HG03565 (cell line): ENCODE data around the gene CTSH.
"Not testable (repeated sequence)": the region's sequence is repeated elsewhere in the genome, so short reads cannot be mapped to it uniquely, and the experiment has no call there.

Source experiments
- ATAC-seq: cut with Tn5 transposase; IDR thresholded peaks from one replicate; pipeline ENCODE4 v1.9.1; 2021; ENCODE audit warnings: mild to moderate bottlenecking, moderate library complexity; ENCODE audit not compliant: unreplicated experiment

CTSH gene

GRCh38 chr15:78898540-78898939 lies 46.3 kb downstream of the CTSH start:
- no peak for ATAC-seq

DNA sequence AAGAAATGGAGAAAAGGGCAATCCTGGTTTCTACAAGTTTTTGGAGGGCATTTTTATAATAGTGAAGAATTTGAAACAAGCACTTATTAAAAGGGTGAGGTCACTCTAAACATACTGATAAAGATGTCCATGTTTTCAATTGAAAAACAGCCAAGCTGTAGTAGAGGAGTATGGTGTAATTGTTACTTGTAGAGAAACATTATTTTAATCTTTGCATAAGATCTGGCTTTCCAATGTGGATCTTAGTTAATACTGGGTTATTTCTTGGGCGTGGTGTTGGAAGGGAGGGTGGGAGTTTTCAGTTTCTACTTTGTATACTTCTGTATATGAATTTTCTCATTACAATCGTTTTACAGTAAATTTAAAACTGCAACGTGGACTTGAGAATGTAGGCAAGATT lies 49.4 kb downstream of the CTSH start:
- no peak for ATAC-seq

- ATAC-seq = no peak
Observed at GRCh38 chr15:78893538-78893937, 51.3 kb downstream of the CTSH start.

- ATAC-seq = no peak
Observed at GRCh38 chr15:78889000-78889399, 55.8 kb downstream of the CTSH start.

GRCh38 chr15:78881681-78882080 lies 63.2 kb downstream of the CTSH start:
- no peak for ATAC-seq

- no peak for ATAC-seq
Observed at GRCh38 chr15:78880813-78881212, 64.0 kb downstream of the CTSH start.

DNA sequence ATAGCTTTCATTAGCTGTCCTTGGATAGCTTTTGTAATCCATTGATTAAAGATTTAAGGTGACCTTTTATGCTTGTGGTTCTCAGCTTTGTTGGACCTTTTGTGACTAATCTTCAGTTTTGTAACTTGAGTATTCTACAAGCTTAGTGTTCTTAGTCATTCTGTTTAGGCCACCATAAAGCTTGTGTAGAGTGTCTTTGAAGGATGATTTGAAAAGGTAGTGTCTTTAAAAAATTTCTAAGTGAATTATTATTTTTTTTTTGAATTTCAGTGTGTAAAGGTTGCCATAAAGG lies 64.7 kb downstream of the CTSH start:
- ATAC-seq = no peak

GRCh38 chr15:78879517-78880241 lies 65.2 kb downstream of the CTSH start:
- ATAC-seq = no peak

GRCh38 chr15:78878356-78878755 lies 66.5 kb downstream of the CTSH start:
- ATAC-seq = no peak

DNA sequence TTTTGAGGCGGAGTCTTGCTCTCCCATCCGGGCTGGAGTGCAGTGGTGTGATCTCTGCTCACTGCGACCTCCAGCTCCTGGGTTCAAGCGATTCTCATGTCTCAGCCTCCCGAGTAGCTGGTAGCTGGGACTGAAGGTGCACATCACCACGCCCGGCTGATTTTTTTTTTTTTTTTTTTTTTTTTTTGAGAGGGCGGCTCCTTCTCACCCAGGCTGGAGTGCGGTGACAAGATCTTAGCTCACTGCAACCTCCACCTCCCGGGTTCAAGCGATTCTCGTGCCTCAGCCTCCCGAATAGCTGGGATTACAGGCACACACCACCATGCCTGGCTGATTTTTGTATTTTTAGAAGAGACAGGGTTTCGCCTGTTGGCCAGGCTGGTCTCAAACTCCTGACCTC lies 67.9 kb downstream of the CTSH start:
- not testable (repeated sequence) for ATAC-seq

DNA sequence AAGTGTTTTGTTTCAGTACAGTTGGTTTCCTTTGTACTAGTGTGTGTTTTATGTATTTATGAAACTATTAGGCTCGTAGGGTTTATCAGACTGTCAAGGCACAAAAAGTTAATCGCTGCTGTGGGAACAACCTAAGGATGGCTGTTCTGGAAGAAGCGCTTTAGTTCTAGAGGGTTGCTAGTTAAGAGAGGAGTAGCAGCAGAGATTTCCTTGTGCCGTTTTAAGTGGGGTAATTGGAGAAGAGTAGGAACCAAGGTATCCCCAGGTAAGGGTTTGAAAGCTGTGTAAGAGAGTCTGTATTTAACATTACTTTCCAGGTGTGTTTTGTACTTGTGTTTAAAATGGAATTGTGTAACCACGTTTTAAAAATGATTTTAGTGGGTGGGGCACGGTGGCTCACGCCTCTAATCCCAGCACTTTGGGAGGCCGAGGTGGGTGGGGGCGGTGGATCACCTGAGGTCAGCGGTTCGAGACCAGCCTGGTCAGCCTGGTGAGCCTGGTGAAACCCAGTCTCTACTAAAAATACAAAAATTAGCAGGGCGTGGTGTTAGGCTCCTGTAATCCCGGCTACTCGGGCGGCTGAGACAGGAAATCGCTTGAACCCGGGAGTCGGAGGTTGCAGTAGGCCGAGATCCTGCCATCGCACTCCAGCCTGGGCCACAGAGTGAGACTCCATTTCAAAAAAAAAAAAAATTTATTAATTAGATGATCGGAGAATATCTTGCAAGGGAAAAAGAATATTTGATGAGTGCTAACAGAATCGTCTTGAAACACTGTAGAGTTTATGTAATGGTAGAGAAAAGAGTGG lies 69.5 kb downstream of the CTSH start:
- ATAC-seq = no peak

- peak; percentile 3 for ATAC-seq
Observed at GRCh38 chr15:78873793-78874765, 70.8 kb downstream of the CTSH start.

DNA sequence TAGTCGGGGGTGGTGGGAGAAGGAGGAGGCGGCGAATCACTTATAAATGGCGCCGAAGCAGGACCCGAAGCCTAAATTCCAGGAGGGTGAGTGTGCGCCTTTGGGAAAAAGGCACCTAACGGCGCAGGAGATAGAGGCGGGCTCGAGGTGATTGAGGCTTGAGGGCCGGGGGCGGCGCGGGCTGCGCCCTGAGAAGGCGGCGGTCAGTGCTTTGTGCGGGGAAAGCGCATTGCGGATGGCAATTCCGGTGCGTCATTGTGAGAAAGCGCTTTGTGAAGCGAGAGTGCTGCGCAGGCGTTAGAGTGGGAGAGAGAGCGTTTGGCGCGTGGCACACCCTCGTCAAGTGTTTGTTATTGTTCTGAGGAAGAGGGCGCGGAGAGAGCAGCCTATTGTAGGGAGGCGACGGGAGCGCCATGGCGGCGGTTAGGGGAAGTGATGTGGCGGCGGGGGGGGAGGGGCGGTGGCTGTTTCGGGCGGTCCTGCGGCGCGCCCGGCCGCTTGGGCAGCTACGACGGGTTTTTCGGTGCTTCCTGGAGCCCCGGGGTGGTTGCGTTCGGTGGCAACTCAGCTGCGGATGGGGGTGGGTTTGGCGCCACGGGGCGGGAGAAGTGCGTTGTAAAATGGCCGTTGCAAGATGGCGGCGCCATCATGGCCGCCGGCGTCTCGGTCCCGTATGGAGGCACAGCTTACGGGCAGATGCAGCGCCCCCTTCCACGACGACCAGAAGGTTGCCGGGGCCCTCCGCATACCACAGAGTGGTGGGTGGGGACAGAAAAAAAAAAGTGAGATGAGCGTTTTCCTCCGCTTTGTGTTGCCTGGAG lies 71.7 kb downstream of the CTSH start:
- ATAC-seq = peak; percentile 61

- peak; percentile 71 for ATAC-seq
Observed at GRCh38 chr15:78872155-78872971, 72.5 kb downstream of the CTSH start, which contains the start of gene MORF4L1. TSS of gene MORF4L1 (plus strand) at chr15:78872890. CDS start at chr15:78873018, 128 bp downstream.

DNA sequence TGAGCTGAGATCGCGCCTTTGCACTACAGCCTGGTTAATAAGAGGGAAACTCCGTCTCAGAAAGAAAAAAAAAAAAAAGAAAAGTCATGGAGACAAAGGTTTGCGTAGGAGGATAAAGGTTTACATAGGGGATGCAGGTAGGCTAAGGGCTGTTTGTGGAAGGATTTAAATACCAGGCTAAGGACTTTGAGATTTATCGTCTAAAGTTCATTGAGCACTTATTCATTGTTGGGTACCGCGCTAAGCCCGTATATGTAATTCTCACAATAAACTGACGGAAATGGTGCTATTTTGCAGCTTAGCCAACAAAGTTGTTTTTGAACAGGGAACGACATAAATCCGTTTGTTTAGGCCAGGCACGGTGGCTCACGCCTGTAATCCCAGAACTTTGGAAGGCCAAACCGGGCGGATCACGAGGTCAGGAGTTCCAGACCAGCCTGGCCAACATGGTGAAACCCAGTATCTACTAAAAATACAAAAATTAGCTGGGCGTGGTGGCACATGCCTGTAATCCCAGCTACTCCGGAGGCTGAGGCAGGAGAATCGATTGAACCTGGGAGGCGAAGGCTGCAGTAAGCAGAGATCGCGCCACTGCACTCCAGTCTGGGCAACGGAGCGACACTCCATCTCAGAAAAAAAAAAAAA lies 73.2 kb downstream of the CTSH start:
- not testable (repeated sequence) for ATAC-seq
